HepG2 (cell line): ENCODE measurements around the gene RPL19. TPM values are rescaled to one million over a fixed set of nuclear protein-coding genes. Genes with fewer than 3 reads are reported as not detected.

Source experiments
- BCL3 ChIP-seq: sonication (generic); formaldehyde crosslinking; IDR thresholded peaks from 2 replicates; pipeline ENCODE4 v1.5.1; 2020; ENCODE audit warnings: mild to moderate bottlenecking, missing genetic modification reagents, moderate library complexity
- BCL6 ChIP-seq: IDR thresholded peaks from 2 replicates; pipeline ENCODE4 v1.6.1; 2016; ENCODE audit warnings: missing genetic modification reagents, missing compliant biosample characterization
- EEA1 ChIP-seq: sonication (generic); formaldehyde crosslinking; IDR thresholded peaks from 2 replicates; pipeline ENCODE4 v1.5.1; 2020; ENCODE audit warnings: mild to moderate bottlenecking, missing genetic modification reagents, borderline replicate concordance
- FOXC1 ChIP-seq: sonication (generic); formaldehyde crosslinking; IDR thresholded peaks from 2 replicates; pipeline ENCODE4 v1.8.0; 2022; ENCODE audit warnings: mild to moderate bottlenecking, missing genetic modification reagents, borderline replicate concordance
- HNRNPH1 ChIP-seq: fragments of 200-400 bp; formaldehyde crosslinking; optimal IDR thresholded peaks from 2 replicates; pipeline ENCODE3; 2017; ENCODE audit warnings: mild to moderate bottlenecking, low read depth, low read length
- HNRNPL ChIP-seq: fragments of 200-400 bp; formaldehyde crosslinking; IDR thresholded peaks from 2 replicates; pipeline ENCODE4 v1.6.1; 2017; ENCODE audit warnings: mild to moderate bottlenecking, low read depth, low read length
- HOXD1 ChIP-seq: sonication (generic); formaldehyde crosslinking; IDR thresholded peaks from 2 replicates; pipeline ENCODE4 v1.5.0; 2020; ENCODE audit warnings: missing genetic modification reagents
- MXD3 ChIP-seq: IDR thresholded peaks from 2 replicates; pipeline ENCODE4 v1.6.1; 2016; ENCODE audit warnings: mild to moderate bottlenecking, missing biosample characterization, missing genetic modification reagents
- MYC ChIP-seq: sonication (generic); formaldehyde crosslinking; IDR thresholded peaks from 2 replicates; pipeline ENCODE4 v1.9.0; 2021; ENCODE audit warnings: missing genetic modification reagents, borderline replicate concordance
- MYNN ChIP-seq: sonication (generic); formaldehyde crosslinking; IDR thresholded peaks from 2 replicates; pipeline ENCODE4 v1.4.0; 2020; ENCODE audit warnings: mild to moderate bottlenecking, low read depth, missing genetic modification reagents
- NR1H2 ChIP-seq: sonication (generic); formaldehyde crosslinking; IDR thresholded peaks from 2 replicates; pipeline ENCODE4 v1.8.1; 2022; ENCODE audit warnings: low read depth, missing genetic modification reagents, borderline replicate concordance
- POLR2A ChIP-seq, 2 experiments: IDR thresholded peaks; 2 replicates each; pipeline ENCODE4 v1.6.1; 2011; ENCODE audit warnings: low read depth in 2 of 2, low read length in 2 of 2, mild to moderate bottlenecking in 1 of 2, moderate library complexity in 1 of 2; ENCODE audit not compliant: insufficient read depth in 1 of 2
- TEAD3 ChIP-seq: optimal IDR thresholded peaks from 2 replicates; pipeline ENCODE3; 2016; ENCODE audit warnings: borderline replicate concordance
- ZBTB4 ChIP-seq: sonication (generic); formaldehyde crosslinking; IDR thresholded peaks from 2 replicates; pipeline ENCODE4 v1.4.0; 2020; ENCODE audit warnings: missing genetic modification reagents, mild to moderate bottlenecking, borderline replicate concordance
- ZBTB8A ChIP-seq: sonication (generic); formaldehyde crosslinking; IDR thresholded peaks from 2 replicates; pipeline ENCODE4 v1.4.0; 2020; ENCODE audit warnings: mild to moderate bottlenecking, low read depth, missing genetic modification reagents, borderline replicate concordance
- ZFY ChIP-seq: sonication (generic); formaldehyde crosslinking; IDR thresholded peaks from 2 replicates; pipeline ENCODE4 v1.4.0; 2020; ENCODE audit warnings: missing genetic modification reagents
- ZNF253 ChIP-seq: sonication (generic); formaldehyde crosslinking; IDR thresholded peaks from 2 replicates; pipeline ENCODE4 v1.8.0; 2022; ENCODE audit warnings: mild to moderate bottlenecking, missing genetic modification reagents, borderline replicate concordance
- ZNF549 ChIP-seq: sonication (generic); formaldehyde crosslinking; IDR thresholded peaks from 2 replicates; pipeline ENCODE4 v1.5.0; 2020; ENCODE audit warnings: missing genetic modification reagents
- ZNF589 ChIP-seq: sonication (generic); formaldehyde crosslinking; conservative IDR thresholded peaks from 2 replicates; pipeline ENCODE4 v1.8.0; 2022; ENCODE audit warnings: mild to moderate bottlenecking, moderate library complexity, missing genetic modification reagents
- ZNF782 ChIP-seq: sonication (generic); formaldehyde crosslinking; IDR thresholded peaks from 2 replicates; pipeline ENCODE4 v1.4.0; 2020; ENCODE audit warnings: missing genetic modification reagents, mild to moderate bottlenecking, borderline replicate concordance
- ZSCAN12 ChIP-seq: sonication (generic); formaldehyde crosslinking; IDR thresholded peaks from 2 replicates; pipeline ENCODE4 v1.9.0; 2021; ENCODE audit warnings: mild to moderate bottlenecking, missing genetic modification reagents
- polyA plus RNA-seq, 8 experiments: library from polyadenylated mRNA; depleted of rRNA in 3 of 8; stranded (reverse) in 7 of 8; unstranded in 1 of 8; fragments of >200 nt; fragmentation: Illumina TruSeq in 4 of 8; extraction: Trizol in 4 of 8; gene quantifications; 2 replicates each; pipeline versions ENCODE4 v1.2.1 to v1.2.3, GENCODE V29; 2011 to 2016; ENCODE audit warnings: low read depth in 4 of 8, missing spikeins in 1 of 8, mixed read lengths in 1 of 8; ENCODE audit not compliant: insufficient read depth in 1 of 8
- total RNA-seq, 5 experiments: library from RNA; depleted of rRNA; stranded (reverse); fragments of >200 nt; fragmentation: Illumina TruSeq; extraction: Trizol; gene quantifications; 2 replicates each; pipeline ENCODE4 v1.2.3, GENCODE V29; 2016; ENCODE audit warnings: low read depth in 1 of 5

The RPL19 gene
- total and polyA plus RNA-seq, 2 of the 13 experiments (the other 11 are each of a cell fraction or from before 2014, with no cell fraction given) = 2,522 to 2,768 TPM

- no peak for TF ChIP-seq ZBTB4
- TF ChIP-seq NR1H2 = no peak
- no peak for TF ChIP-seq ZBTB8A (CRISPR knock-in tag)
- no peak for TF ChIP-seq ZNF549 (CRISPR knock-in tag)
- no peak for TF ChIP-seq MYNN (CRISPR knock-in tag)
- peak; percentile 32; the same call in 1 of the 2 replicates for TF ChIP-seq EEA1 (CRISPR knock-in tag)
- TF ChIP-seq HNRNPL = 0 out of 2 replicates have a peak, but pooled peaks have one; percentile 19
- peak; percentile 56; the same call in 1 of the 2 replicates for TF ChIP-seq ZNF782 (CRISPR knock-in tag)
- peak; percentile 48; the same call in 1 of the 2 replicates for TF ChIP-seq MXD3 (CRISPR knock-in tag)
- 0 out of 2 replicates have a peak, but pooled peaks have one; percentile 11 for TF ChIP-seq ZNF253 (CRISPR knock-in tag)
- no peak for TF ChIP-seq HOXD1
- TF ChIP-seq POLR2A (IDR thresholded peaks at IDR 0.05; ENCODE audit: insufficient read depth in 1 of 2, low read depth in 2 of 2, low read length in 2 of 2) = peak in 1 of 2 experiments; percentile 61; a peak in 1 of 4 replicates
- no peak for TF ChIP-seq FOXC1 (CRISPR knock-in tag)
- peak; percentile 7 for TF ChIP-seq TEAD3 (CRISPR knock-in tag)
- TF ChIP-seq ZSCAN12 (CRISPR knock-in tag) = no peak
- peak; percentile 44 for TF ChIP-seq MYC (CRISPR knock-in tag)
- TF ChIP-seq BCL6 (CRISPR knock-in tag) = no peak
- TF ChIP-seq ZNF589 (CRISPR knock-in tag) = peak; percentile 57; the same call in 1 of the 2 replicates
- TF ChIP-seq HNRNPH1 = no peak
- peak; percentile 16; the same call in 1 of the 2 replicates for TF ChIP-seq BCL3 (CRISPR knock-in tag)
- TF ChIP-seq ZFY (CRISPR knock-in tag) = peak; percentile 17; the same call in 1 of the 2 replicates
Measured at GRCh38 chr17:39197380-39198185, 2.5 kb upstream of the RPL19 start, which contains the start of gene CACNB1 (continued).
